NCI-H2107 (cell line): Measurements from ENCODE around the gene CRYBA2.

Experiments
- DNase-seq: peaks from one replicate; lab custom pipeline; 2025; lab: John Stamatoyannopoulos, UW

Gene CRYBA2

GRCh38 chr2:218982586-218983262, 10.5 kb downstream of the CRYBA2 start:
- DNase-seq: no peak

GRCh38 chr2:218981881-218982585, 11.2 kb downstream of the CRYBA2 start:
- no peak for DNase-seq

DNA sequence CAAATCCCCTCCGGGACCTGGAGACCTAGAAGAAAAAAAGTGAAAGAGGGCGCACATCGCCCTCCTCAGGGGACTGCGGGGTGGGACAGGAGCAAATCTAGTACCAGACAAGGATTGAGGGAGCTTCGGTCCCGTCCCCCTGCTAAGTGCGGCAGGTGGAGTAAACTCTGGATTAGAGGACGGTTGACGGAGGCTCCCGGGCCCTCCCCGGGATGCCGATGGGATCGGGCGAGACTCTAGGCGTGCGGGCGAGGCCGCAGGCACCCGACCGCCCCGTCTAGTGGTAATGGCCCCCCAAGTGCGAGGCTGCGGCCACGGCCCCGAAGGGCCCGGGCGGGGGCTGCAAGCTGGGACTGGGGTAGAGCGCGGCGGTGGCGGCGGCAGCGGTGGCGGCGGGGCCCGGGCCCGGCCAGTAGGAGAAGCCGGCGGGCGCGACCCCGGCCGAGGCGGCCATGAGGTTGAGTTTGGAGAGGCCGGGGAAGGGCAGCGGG, 11.8 kb downstream of the CRYBA2 start:
- no peak for DNase-seq

GRCh38 chr2:218980735-218981389, 12.4 kb downstream of the CRYBA2 start:
- DNase-seq: no peak

- DNase-seq: peak; percentile 57
These were observed 13.1 kb downstream of the CRYBA2 start for GRCh38 chr2:218979846-218980734.

DNA sequence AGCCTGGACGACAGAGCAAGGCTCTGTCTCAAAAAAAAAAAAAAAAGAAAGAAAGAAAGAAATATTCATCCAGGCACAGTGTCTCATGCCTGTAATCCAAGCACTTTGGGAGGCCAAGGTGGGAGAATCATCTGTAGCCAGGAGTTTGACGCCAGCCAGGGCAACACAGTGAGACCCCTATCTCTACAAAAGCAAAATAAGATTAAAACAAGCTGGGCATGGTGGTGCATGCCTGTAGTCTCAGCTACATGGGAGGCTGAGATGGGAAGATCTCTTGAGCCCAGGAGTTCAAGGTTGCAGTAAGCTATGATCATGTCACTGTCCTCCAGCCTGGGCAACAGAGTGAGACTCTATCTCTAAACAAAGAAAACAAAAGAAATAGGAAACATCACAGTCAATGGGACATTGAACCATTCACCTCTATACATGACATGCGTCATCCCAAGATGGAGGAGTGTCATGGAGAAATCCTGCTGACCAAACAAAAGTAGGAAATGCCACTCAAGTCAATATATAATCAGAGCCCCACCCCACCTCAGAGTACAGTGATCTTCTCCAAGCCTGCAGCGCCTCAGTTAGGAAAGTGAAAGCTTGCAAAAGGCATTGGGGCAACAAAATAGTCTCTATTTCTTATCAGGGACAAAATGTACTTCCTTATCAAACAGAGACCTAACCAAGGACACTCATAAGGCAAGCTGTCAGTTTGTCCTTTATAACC, 18.0 kb downstream of the CRYBA2 start:
- DNase-seq: no peak

GRCh38 chr2:218970894-218971293, 22.3 kb downstream of the CRYBA2 start:
- no peak for DNase-seq

- no peak for DNase-seq
These were observed 29.0 kb downstream of the CRYBA2 start for GRCh38 chr2:218964041-218964771.

- no peak for DNase-seq
These were observed 29.6 kb downstream of the CRYBA2 start for GRCh38 chr2:218963601-218964000.

GRCh38 chr2:218962859-218963492, 30.2 kb downstream of the CRYBA2 start:
- DNase-seq: peak; percentile 93

DNA sequence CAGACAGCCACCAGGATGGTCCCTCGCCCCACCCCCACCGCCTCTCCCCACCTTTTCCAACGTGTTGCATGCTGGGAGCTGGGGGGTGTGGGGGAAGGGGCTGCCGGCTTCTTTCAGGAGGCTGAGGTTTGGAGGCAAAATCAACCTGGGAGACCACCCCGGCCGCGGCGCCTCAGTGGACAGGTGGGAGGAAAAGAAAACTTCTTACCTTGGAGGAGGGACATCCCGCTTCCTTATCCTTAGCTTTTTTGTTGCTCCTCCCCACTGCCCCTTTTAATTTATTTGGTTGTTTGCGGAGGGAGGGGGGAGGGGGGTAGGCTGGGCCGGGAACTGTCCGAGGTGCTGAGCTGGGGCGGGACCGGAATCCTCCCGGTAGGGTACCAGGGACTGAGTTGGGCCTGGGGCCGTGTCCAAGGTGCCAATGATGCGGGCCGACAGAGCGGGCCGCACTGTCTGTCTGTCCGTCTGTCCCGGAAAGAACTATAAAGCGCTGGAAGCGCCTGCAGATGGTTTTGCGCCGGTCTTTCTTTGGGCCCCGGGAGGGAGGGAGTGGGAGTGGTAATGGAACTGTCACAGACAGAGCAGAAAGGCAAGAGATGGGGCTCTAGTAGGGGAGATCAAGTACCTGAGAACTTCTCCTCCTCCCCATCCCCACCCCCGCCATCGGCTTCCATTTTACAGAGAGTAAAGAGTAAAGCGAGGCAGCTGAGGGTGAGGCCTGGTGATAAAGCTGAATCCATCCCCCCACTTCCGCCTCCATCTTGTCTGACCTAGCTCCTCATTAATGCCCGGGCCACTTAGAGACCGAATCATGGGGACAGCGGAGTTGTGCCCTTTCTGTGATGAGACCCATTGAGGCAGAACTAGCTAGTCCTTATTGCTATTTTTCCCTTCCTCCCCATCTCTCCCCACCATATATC, 31.3 kb downstream of the CRYBA2 start:
- no peak for DNase-seq

DNA sequence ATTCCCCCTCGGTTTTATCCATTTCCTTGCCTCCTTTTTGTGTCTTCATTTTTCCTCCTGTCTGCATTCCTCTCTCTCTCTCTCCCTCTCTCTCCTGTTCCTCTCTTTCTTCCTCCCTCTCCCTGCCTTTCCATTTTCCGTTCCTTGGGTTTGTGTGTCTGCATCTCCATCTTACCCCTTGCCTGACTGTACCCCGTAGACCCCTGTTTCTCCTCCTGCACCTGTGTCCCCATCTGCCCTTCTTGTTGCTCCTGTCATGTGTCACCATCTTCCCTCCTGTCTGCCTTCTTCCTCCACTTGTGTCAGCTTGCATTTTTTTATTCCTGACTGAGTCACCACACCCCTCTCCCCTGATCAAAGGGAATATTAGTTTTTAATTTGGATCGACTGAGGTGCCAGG, 32.0 kb downstream of the CRYBA2 start:
- no peak for DNase-seq

DNA sequence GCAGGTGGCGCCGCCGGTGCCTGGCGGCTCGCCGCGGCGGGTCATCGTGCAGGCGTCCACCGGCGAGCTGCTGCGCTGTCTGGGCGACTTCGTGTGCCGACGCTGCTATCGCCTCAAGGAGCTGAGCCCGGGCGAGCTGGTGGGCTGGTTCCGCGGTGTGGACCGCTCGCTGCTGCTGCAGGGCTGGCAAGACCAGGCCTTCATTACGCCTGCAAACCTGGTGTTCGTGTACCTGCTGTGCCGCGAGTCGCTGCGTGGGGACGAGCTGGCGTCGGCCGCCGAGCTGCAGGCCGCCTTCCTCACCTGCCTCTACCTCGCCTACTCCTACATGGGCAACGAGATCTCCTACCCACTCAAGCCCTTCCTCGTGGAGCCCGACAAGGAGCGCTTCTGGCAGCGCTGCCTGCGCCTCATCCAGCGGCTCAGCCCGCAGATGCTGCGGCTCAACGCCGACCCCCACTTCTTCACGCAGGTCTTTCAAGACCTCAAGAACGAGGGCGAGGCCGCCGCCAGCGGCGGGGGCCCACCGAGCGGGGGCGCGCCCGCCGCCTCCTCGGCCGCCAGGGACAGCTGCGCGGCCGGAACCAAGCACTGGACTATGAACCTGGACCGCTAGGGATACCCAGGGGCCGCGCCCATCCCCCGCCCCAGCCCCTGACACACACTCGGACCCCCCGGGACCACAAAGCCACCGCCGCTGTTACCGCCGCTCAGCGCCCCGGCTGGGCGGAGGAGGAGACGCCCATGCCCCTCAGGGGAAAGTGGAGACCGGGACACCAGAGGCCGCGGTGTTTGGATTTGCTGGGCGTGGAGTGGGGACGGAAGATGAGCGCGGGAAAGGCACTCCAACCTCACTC, 32.7 kb downstream of the CRYBA2 start:
- no peak for DNase-seq

- DNase-seq: no peak
These were observed 33.4 kb downstream of the CRYBA2 start for GRCh38 chr2:218959761-218960308.

DNA sequence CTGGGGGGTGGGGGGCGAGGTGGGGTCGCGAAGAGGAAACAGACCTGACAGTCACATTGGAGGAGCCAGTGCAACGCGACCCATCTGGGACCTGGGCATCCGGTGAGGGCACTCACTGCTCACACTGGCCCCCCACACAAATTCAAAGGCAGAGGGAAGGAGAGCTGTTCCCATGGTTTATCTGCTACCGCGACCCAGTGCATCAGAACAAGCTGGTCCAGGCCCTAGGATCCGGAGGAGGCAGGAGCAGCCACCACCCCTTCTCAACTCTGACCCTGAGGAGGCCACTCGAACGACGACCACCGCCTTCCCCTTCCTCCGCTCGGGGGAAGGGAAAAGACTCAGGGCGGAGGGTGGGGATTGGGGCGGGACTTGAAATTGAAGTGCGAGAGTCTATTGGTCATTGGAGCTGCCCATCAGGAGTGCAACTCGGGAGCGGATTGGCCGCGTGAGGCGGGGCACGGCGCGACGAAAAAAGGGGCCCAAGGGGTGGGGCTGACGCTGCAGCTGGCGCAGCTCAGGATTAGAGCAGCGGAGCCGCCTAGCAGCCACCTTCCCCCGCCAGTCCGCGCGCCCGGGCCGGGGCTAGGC, 34.0 kb downstream of the CRYBA2 start, which contains the start of gene CDK5R2:
Gene CDK5R2, plus strand, starts transcription at position 526 of the 591 bp plus-strand sequence. CDS start 155 bp downstream, outside the sequence.
- peak; percentile 76 for DNase-seq

- no peak for DNase-seq
These were observed 34.9 kb downstream of the CRYBA2 start for GRCh38 chr2:218958276-218958675.

DNA sequence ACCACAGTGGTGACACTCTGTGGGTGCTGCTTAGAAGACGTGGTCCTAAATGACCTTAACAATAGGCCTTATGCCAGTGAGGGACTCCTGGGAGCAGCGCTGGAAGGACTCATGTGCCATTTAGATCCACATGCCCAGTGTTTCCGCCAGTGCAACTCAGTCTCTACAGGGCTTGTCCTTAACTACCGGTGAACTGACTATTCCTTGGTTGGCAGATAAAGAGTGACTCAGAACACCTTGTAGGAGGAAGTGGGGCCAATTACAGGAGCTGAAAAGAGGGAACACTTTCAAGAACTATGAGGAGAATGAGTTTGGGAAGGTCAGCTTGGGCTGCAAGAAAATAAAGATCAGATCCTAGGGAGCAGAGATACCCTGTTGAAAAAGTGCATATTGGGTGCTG, 35.6 kb downstream of the CRYBA2 start:
- no peak for DNase-seq
